Measurements from ENCODE around the gene NUDT8.
A peak's percentile ranks its signal among the peaks of the same experiment; 100 is the strongest.
"Not testable (repeated sequence)": the region's sequence is repeated elsewhere in the genome, so short reads cannot be mapped to it uniquely, and the experiment has no call there.

The NUDT8 gene

DNA sequence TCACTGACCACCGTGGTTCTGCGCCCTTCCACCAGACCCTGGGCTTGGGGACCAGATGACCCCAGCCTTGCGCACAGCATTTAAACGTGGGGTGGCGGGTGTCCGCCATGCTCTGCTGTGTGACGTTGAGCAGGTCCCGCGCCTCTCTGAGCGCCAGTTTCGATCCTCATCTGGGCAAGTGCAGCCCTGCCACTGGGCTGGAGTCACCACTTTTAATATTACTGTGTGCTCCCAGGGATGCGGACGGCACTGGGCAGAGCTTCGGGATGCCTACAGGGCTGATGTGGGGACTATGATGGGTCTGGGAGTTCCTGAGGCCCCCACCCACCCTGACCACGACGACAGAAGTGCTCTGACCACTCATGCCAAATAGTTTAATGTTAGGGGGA lies 1.2 kb upstream of the NUDT8 start:
- H3K36me3 ChIP-seq (ENCODE audit: insufficient read depth, insufficient read length, low read length) = peaks cover 4% of the 10 kb centered on the region
- TF ChIP-seq SUZ12 (IDR thresholded peaks at IDR 0.05; ENCODE audit: extremely low read depth, insufficient read depth, insufficient read length) = no peak
- TF ChIP-seq YY1 (IDR thresholded peaks at IDR 0.05; ENCODE audit: insufficient read depth, insufficient read length) = no peak
- no peak for TF ChIP-seq ZNF274 (IDR thresholded peaks at IDR 0.05; ENCODE audit: low read depth, low read length)
- peaks cover 16% of the 10 kb centered on the region for H3K4me1 ChIP-seq (ENCODE audit: insufficient read depth, insufficient read length)
- no peak for DNase-seq (ENCODE audit: low read depth, low spot score)
- H3K27me3 ChIP-seq (ENCODE audit: insufficient read depth, insufficient read length) = no peaks in the 10 kb centered on the region
- H3K9ac ChIP-seq (ENCODE audit: insufficient read length, low read depth) = peak overlapping the region; percentile 83
- H3K9me3 ChIP-seq (ENCODE audit: insufficient read depth, low read length) = no peaks in the 10 kb centered on the region
- H3K4me3 ChIP-seq (ENCODE audit: insufficient read length, low read depth) = peak overlapping the region; percentile 53

DNA sequence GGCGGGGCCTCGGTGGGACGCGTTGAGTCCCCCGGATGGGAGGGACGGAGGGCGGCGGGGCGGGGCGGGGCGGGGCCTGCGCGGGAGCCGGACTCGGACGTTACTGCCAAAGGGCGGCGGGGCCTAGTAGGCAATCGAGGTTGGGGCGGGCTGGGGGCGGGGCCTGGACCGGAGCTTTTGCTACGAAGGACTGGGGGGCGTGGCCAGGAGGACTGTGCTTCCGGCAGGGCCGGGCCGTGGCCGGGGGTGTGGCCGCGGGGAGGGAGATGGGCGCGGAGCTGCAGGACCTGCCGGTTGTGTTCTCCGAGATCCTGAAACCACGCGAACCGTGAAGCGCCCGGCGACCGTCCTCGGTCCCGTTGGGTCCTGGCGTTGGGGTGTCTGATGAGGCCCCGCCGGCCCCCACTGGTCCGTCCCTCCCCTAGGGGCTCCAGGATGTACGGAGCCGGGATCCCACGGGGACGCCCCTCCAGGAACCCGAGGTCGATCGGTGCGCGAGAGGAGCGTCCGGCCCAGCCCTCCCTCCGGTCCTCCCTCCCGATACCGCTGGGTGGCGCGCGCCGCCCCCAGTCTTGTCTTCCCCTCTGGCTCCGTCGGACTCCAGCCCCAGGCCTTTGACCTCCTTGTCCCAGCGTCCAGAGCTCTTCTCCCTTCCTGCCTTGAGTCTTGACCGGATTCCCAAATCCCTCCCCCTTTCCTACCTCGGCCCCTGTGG lies 648 bp upstream of the NUDT8 start:
- no peaks in the 10 kb centered on the region for H3K27me3 ChIP-seq (ENCODE audit: insufficient read depth, insufficient read length)
- H3K4me3 ChIP-seq (ENCODE audit: insufficient read length, low read depth) = peak overlapping the region; percentile 53
- TF ChIP-seq SUZ12 (IDR thresholded peaks at IDR 0.05; ENCODE audit: extremely low read depth, insufficient read depth, insufficient read length) = no peak
- no peak for TF ChIP-seq ZNF274 (IDR thresholded peaks at IDR 0.05; ENCODE audit: low read depth, low read length)
- TF ChIP-seq YY1 (IDR thresholded peaks at IDR 0.05; ENCODE audit: insufficient read depth, insufficient read length) = no peak
- peaks cover 16% of the 10 kb centered on the region for H3K4me1 ChIP-seq (ENCODE audit: insufficient read depth, insufficient read length)
- peak overlapping the region; percentile 83 for H3K9ac ChIP-seq (ENCODE audit: insufficient read length, low read depth)
- peaks cover 5% of the 10 kb centered on the region for H3K36me3 ChIP-seq (ENCODE audit: insufficient read depth, insufficient read length, low read length)
- H3K9me3 ChIP-seq (ENCODE audit: insufficient read depth, low read length) = no peaks in the 10 kb centered on the region
- DNase-seq (ENCODE audit: low read depth, low spot score) = peak; percentile 96

- TF ChIP-seq YY1 (IDR thresholded peaks at IDR 0.05; ENCODE audit: insufficient read depth, insufficient read length) (no peak), ZNF274 (IDR thresholded peaks at IDR 0.05; ENCODE audit: low read depth, low read length) (no peak), SUZ12 (IDR thresholded peaks at IDR 0.05; ENCODE audit: extremely low read depth, insufficient read depth, insufficient read length) (no peak)
- no peak for DNase-seq (ENCODE audit: low read depth, low spot score)
- H3K27me3 ChIP-seq (ENCODE audit: insufficient read depth, insufficient read length) = no peaks in the 10 kb centered on the region
- H3K4me1 ChIP-seq (ENCODE audit: insufficient read depth, insufficient read length) = peaks cover 16% of the 10 kb centered on the region
- H3K9me3 ChIP-seq (ENCODE audit: insufficient read depth, low read length) = no peaks in the 10 kb centered on the region
- peaks cover 7% of the 10 kb centered on the region for H3K36me3 ChIP-seq (ENCODE audit: insufficient read depth, insufficient read length, low read length)
- peak overlapping the region; percentile 68 for H3K4me3 ChIP-seq (ENCODE audit: insufficient read length, low read depth)
- H3K9ac ChIP-seq (ENCODE audit: insufficient read length, low read depth) = peak overlapping the region; percentile 83
Observed at GRCh38 chr11:67628710-67629385, 889 bp downstream of the NUDT8 start.

DNA sequence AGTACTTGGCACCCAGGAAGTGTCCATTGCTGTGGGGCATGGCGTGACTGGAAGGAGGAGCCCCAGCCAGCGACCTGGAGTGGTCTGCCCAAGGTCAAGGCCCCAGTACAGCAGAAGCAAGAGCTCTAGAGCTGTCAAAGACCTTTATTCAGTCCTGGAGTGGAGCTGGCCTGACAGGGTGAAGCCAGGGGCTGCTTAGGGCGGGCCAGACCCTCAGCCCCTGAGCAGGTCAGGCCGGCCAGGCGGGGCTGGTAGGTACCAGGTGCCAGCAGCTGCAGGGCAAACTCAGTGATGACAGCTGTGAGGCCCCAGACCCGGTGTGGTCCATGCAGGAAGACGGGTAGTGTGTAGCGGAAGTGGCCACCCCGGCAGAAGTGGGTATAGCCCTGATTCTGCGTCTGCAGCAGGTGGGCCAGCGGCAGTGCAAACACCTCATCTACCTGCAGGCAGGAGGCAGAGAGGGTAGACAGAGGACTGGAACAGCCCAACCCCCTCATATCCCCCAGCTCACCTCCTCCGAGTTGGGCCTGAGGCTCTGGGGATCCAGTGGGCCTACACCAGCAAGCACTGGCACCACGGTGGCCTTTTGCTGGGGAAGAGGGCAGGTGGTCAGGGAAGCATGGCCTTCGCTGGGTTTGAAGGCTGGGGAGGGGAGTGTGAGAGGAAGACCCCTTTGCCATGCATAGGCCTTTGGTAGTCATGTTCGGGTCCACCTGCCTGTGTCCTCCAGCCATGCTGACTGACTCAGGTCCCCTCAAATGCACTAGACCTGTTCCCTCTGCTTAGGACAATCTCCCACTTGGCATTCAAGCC lies 1.7 kb downstream of the NUDT8 start:
- DNase-seq (ENCODE audit: low read depth, low spot score) = no peak
- H3K4me1 ChIP-seq (ENCODE audit: insufficient read depth, insufficient read length) = peaks cover 16% of the 10 kb centered on the region
- no peak for TF ChIP-seq SUZ12 (IDR thresholded peaks at IDR 0.05; ENCODE audit: extremely low read depth, insufficient read depth, insufficient read length)
- no peak for TF ChIP-seq YY1 (IDR thresholded peaks at IDR 0.05; ENCODE audit: insufficient read depth, insufficient read length)
- no peak for TF ChIP-seq ZNF274 (IDR thresholded peaks at IDR 0.05; ENCODE audit: low read depth, low read length)

GRCh38 chr11:67627441-67627811 lies 2.3 kb downstream of the NUDT8 start:
- H3K9ac ChIP-seq (ENCODE audit: insufficient read length, low read depth) = peak overlapping the region; percentile 83
- no peaks in the 10 kb centered on the region for H3K9me3 ChIP-seq (ENCODE audit: insufficient read depth, low read length)
- no peak for DNase-seq (ENCODE audit: low read depth, low spot score)
- H3K4me1 ChIP-seq (ENCODE audit: insufficient read depth, insufficient read length) = peaks cover 12% of the 10 kb centered on the region
- TF ChIP-seq YY1 (IDR thresholded peaks at IDR 0.05; ENCODE audit: insufficient read depth, insufficient read length) = no peak
- no peak for TF ChIP-seq ZNF274 (IDR thresholded peaks at IDR 0.05; ENCODE audit: low read depth, low read length)
- TF ChIP-seq SUZ12 (IDR thresholded peaks at IDR 0.05; ENCODE audit: extremely low read depth, insufficient read depth, insufficient read length) = no peak
- H3K4me3 ChIP-seq (ENCODE audit: insufficient read length, low read depth) = peak overlapping the region; percentile 68
- H3K36me3 ChIP-seq (ENCODE audit: insufficient read depth, insufficient read length, low read length) = peaks cover 7% of the 10 kb centered on the region
- H3K27me3 ChIP-seq (ENCODE audit: insufficient read depth, insufficient read length) = no peaks in the 10 kb centered on the region

More for the DNA sequence above, 1.7 kb downstream of the NUDT8 start:
- no peaks in the 10 kb centered on the region for H3K9me3 ChIP-seq (ENCODE audit: insufficient read depth, low read length)
- H3K36me3 ChIP-seq (ENCODE audit: insufficient read depth, insufficient read length, low read length) = peaks cover 7% of the 10 kb centered on the region
- peak overlapping the region; percentile 83 for H3K9ac ChIP-seq (ENCODE audit: insufficient read length, low read depth)
- peak overlapping the region; percentile 68 for H3K4me3 ChIP-seq (ENCODE audit: insufficient read length, low read depth)
- no peaks in the 10 kb centered on the region for H3K27me3 ChIP-seq (ENCODE audit: insufficient read depth, insufficient read length)

DNA sequence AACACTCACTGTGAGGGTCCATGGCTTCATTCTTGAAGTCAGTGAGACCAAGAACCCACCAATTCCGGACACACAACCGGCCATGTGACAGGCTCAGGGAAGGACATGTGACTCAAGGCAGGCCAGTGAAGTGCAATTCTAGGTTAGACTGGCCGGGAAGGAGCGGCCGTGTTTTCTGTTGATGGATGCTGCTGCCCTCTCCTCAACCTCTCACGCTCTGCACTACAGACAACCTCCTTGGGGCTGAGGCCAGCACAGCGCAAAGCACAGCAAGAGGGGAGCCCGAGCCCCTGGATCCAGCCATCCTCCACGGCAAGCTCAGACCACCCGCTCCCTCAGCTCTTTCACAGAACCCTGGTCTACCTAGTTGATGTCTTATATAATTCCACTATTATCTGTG lies 2.8 kb downstream of the NUDT8 start:
- TF ChIP-seq SUZ12 (IDR thresholded peaks at IDR 0.05; ENCODE audit: extremely low read depth, insufficient read depth, insufficient read length) (no peak), ZNF274 (IDR thresholded peaks at IDR 0.05; ENCODE audit: low read depth, low read length) (no peak), YY1 (IDR thresholded peaks at IDR 0.05; ENCODE audit: insufficient read depth, insufficient read length) (no peak)
- Histone ChIP-seq H3K4me3 (ENCODE audit: insufficient read length, low read depth) (peak overlapping the region; percentile 68), H3K4me1 (ENCODE audit: insufficient read depth, insufficient read length) (peaks cover 10% of the 10 kb centered on the region), H3K9ac (ENCODE audit: insufficient read length, low read depth) (peak overlapping the region; percentile 83), H3K27me3 (ENCODE audit: insufficient read depth, insufficient read length) (no peaks in the 10 kb centered on the region), H3K9me3 (ENCODE audit: insufficient read depth, low read length) (no peaks in the 10 kb centered on the region), H3K36me3 (ENCODE audit: insufficient read depth, insufficient read length, low read length) (peaks cover 7% of the 10 kb centered on the region)
- no peak for DNase-seq (ENCODE audit: low read depth, low spot score)

DNA sequence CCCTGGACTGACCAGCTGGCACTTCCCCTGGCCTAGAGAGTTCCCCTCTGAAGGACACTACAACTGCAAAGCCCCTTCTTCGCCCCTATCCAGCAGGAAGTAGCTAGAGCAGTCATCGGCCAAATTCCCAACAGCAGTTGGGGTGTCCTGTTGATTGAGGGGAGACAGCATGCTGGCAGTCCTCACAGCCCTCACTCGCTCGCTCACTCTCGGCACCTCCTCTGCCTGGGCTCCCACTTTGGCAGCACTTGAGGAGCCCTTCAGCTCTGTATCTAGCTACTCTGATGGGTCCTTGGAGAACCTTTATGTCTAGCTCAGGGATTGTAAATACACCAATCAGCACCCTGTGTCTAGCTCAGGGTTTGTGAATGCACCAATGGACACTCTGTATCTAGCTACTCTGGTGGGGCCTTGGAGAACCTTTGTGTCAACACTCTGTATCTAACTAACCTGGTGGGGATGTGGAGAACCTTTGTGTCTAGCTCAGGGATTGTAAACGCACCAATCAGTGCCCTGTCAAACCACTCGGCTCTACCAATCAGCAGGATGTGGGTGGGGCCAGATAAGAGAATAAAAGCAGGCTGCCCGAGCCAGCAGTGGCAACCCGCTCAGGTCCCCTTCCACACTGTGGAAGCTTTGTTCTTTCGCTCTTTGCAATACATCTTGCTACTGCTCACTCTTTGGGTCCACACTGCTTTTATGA lies 3.5 kb downstream of the NUDT8 start:
- not testable (repeated sequence) for H3K36me3 ChIP-seq (ENCODE audit: insufficient read depth, insufficient read length, low read length); DNase-seq (ENCODE audit: low read depth, low spot score); H3K9me3 ChIP-seq (ENCODE audit: insufficient read depth, low read length); H3K4me1 ChIP-seq (ENCODE audit: insufficient read depth, insufficient read length); H3K27me3 ChIP-seq (ENCODE audit: insufficient read depth, insufficient read length)
- peak overlapping the region; percentile 59 for H3K9ac ChIP-seq (ENCODE audit: insufficient read length, low read depth)
- peak overlapping the region; percentile 6 for H3K4me3 ChIP-seq (ENCODE audit: insufficient read length, low read depth)

GRCh38 chr11:67623795-67624194 lies 5.9 kb downstream of the NUDT8 start:
- not testable (repeated sequence) for DNase-seq (ENCODE audit: low read depth, low spot score); H3K36me3 ChIP-seq (ENCODE audit: insufficient read depth, insufficient read length, low read length); H3K9me3 ChIP-seq (ENCODE audit: insufficient read depth, low read length); H3K4me1 ChIP-seq (ENCODE audit: insufficient read depth, insufficient read length); H3K27me3 ChIP-seq (ENCODE audit: insufficient read depth, insufficient read length)
- Histone ChIP-seq H3K9ac (ENCODE audit: insufficient read length, low read depth) (peak overlapping the region; percentile 68), H3K4me3 (ENCODE audit: insufficient read length, low read depth) (peak overlapping the region; percentile 37)

DNA sequence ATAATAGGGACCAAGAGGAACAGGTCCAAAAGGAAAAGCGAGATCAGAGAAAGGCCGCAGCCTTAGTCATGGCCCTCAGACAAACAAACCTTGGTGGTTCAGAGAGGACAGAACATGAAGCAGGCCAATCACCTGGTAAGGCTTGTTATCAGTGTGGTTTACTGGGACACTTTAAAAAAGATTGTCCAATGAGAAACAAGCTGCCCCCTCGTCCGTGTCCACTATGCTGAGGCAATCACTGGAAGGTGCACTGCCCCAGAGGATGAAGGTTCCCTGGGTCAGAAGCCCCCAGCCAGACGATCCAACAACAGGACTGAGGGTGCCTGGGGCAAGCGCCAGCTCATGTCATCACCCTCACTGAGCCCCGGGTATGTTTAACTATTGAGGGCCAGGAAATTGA lies 6.8 kb downstream of the NUDT8 start:
- H3K4me1 ChIP-seq (ENCODE audit: insufficient read depth, insufficient read length); H3K9me3 ChIP-seq (ENCODE audit: insufficient read depth, low read length); H3K9ac ChIP-seq (ENCODE audit: insufficient read length, low read depth); H3K27me3 ChIP-seq (ENCODE audit: insufficient read depth, insufficient read length); DNase-seq (ENCODE audit: low read depth, low spot score); H3K36me3 ChIP-seq (ENCODE audit: insufficient read depth, insufficient read length, low read length); H3K4me3 ChIP-seq (ENCODE audit: insufficient read length, low read depth): not testable (repeated sequence)

All from NT2/D1 (cell line).